ENCODE results near the gene SPPL2B.

GRCh38 chr19:2342656-2343288 lies 14.3 kb downstream of the SPPL2B start:
- no peak for TF ChIP-seq CTCF (IDR thresholded peaks at IDR 0.05 in 4 of 5, conservative IDR thresholded peaks at IDR 0.05 in 1 of 5)
- TF ChIP-seq POLR2A (IDR thresholded peaks at IDR 0.05), result no peak
